ENCODE measurements around the gene KLK8.

DNA sequence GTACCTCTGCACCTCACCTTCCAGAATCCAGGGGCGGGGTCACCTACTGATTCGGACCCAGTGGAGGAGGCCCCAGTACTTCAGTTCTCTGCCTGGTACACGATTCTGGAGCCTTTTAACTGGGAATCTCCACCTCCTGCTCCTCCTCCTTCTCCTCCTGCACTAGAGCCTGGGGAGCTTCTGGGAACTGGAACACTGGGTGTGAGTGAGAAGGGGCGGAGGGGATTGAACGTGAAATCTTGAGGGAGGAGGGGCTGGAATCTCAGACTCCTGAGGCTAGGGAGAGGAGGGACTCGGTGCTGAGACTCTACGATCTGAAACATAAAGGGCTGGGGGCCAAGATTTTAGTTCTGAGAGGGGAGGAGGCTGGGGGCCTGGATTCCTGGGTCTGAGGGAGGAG lies at the start of gene KLK8:
- TF ChIP-seq EZH2 (IDR thresholded peaks at IDR 0.05; ENCODE audit: borderline replicate concordance, low read depth, low read length, severe bottlenecking): no peak
- TF ChIP-seq, protein P1, sequence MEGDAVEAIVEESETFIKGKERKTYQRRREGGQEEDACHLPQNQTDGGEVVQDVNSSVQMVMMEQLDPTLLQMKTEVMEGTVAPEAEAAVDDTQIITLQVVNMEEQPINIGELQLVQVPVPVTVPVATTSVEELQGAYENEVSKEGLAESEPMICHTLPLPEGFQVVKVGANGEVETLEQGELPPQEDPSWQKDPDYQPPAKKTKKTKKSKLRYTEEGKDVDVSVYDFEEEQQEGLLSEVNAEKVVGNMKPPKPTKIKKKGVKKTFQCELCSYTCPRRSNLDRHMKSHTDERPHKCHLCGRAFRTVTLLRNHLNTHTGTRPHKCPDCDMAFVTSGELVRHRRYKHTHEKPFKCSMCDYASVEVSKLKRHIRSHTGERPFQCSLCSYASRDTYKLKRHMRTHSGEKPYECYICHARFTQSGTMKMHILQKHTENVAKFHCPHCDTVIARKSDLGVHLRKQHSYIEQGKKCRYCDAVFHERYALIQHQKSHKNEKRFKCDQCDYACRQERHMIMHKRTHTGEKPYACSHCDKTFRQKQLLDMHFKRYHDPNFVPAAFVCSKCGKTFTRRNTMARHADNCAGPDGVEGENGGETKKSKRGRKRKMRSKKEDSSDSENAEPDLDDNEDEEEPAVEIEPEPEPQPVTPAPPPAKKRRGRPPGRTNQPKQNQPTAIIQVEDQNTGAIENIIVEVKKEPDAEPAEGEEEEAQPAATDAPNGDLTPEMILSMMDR (IDR thresholded peaks at IDR 0.05; ENCODE audit: borderline replicate concordance, extremely low read depth, low read length, poor library complexity, severe bottlenecking): no peak
